IMR-90 (cell line): ENCODE measurements around the gene SRGAP2C.
"Not testable (repeated sequence)": the region's sequence is repeated elsewhere in the genome, so short reads cannot be mapped to it uniquely, and the experiment has no call there.

Experiments
- BHLHE40 ChIP-seq: fragments of 150-350 bp; IDR thresholded peaks from 2 replicates; pipeline ENCODE4 v1.6.1; 2016; ENCODE audit warnings: mild to moderate bottlenecking, low read depth, low read length
- CEBPB ChIP-seq: IDR thresholded peaks from 2 replicates; pipeline ENCODE4 v1.6.1; 2012; ENCODE audit warnings: low read depth, low read length, improper control_type of control experiment
- FOS ChIP-seq: fragments of 150-350 bp; IDR thresholded peaks from 2 replicates; pipeline ENCODE4 v1.6.1; 2016; ENCODE audit warnings: low read depth, low read length
- MAFK ChIP-seq: IDR thresholded peaks from 2 replicates; pipeline ENCODE4 v1.6.1; 2012; ENCODE audit warnings: low read depth, low read length, improper control_type of control experiment
- MAZ ChIP-seq: IDR thresholded peaks from 2 replicates; pipeline ENCODE4 v1.6.1; 2012; ENCODE audit warnings: low read depth, mild to moderate bottlenecking, low read length, improper control_type of control experiment, moderate library complexity, borderline replicate concordance
- MXI1 ChIP-seq: IDR thresholded peaks from 2 replicates; pipeline ENCODE4 v1.6.1; 2012; ENCODE audit warnings: low read depth, mild to moderate bottlenecking, low read length, moderate library complexity, borderline replicate concordance
- NFE2L2 ChIP-seq: fragments of 150-350 bp; IDR thresholded peaks from 2 replicates; pipeline ENCODE4 v1.6.1; 2016; ENCODE audit warnings: low read depth, mild to moderate bottlenecking, low read length
- POLR2A ChIP-seq: IDR thresholded peaks from 2 replicates; pipeline ENCODE4 v1.6.1; 2012; ENCODE audit warnings: mild to moderate bottlenecking, low read depth, low read length
- RAD21 ChIP-seq: IDR thresholded peaks from 2 replicates; pipeline ENCODE4 v1.6.1; 2012; ENCODE audit warnings: low read length, improper control_type of control experiment
- RCOR1 ChIP-seq: IDR thresholded peaks from 2 replicates; pipeline ENCODE4 v1.6.1; 2012; ENCODE audit warnings: mild to moderate bottlenecking, low read length, improper control_type of control experiment; ENCODE audit not compliant: insufficient replicate concordance
- RFX5 ChIP-seq: IDR thresholded peaks from 2 replicates; pipeline ENCODE4 v1.8.0; 2012; ENCODE audit warnings: low read depth, mild to moderate bottlenecking, low read length, moderate library complexity
- SMC3 ChIP-seq: fragments of 150-350 bp; IDR thresholded peaks from 2 replicates; pipeline ENCODE4 v1.6.1; 2016; ENCODE audit warnings: low read depth, mild to moderate bottlenecking, antibody characterized with exemption, low read length, moderate library complexity
- TF ChIP-seq, protein P1 (sequence below): conservative IDR thresholded peaks from 2 replicates; pipeline ENCODE4 v1.5.1; 2012; ENCODE audit warnings: mild to moderate bottlenecking, low read depth, low read length, improper control_type of control experiment
- TF ChIP-seq, protein P2 (sequence below): fragments of 150-350 bp; IDR thresholded peaks from 2 replicates; pipeline ENCODE4 v1.6.1; 2017; ENCODE audit warnings: mild to moderate bottlenecking, antibody characterized with exemption, low read length, low read depth

DNA sequence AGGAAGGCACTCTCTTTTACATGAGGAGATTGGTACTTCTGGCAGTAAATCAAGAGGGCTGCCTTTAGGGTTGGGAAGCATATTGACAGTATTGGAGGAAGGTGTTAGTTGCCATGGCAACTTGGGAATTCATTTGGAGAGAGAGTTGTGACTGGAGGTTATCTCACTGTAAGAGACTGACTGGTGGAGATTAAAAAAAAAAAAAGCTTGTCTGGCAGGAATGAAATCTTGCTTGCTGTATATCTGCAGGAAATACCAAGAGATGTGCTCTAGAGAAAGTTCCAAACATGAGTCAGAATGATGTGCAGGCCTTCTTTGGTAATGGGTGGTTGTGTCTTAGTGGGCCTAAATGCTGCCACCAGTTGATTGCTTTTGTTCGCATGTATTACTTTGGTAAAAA, 59.1 kb downstream of the SRGAP2C start:
- TF ChIP-seq, protein P1, sequence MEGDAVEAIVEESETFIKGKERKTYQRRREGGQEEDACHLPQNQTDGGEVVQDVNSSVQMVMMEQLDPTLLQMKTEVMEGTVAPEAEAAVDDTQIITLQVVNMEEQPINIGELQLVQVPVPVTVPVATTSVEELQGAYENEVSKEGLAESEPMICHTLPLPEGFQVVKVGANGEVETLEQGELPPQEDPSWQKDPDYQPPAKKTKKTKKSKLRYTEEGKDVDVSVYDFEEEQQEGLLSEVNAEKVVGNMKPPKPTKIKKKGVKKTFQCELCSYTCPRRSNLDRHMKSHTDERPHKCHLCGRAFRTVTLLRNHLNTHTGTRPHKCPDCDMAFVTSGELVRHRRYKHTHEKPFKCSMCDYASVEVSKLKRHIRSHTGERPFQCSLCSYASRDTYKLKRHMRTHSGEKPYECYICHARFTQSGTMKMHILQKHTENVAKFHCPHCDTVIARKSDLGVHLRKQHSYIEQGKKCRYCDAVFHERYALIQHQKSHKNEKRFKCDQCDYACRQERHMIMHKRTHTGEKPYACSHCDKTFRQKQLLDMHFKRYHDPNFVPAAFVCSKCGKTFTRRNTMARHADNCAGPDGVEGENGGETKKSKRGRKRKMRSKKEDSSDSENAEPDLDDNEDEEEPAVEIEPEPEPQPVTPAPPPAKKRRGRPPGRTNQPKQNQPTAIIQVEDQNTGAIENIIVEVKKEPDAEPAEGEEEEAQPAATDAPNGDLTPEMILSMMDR, result not testable (repeated sequence)
- not testable (repeated sequence) for TF ChIP-seq MAZ, POLR2A, SMC3, RCOR1, NFE2L2, RAD21, RFX5, BHLHE40, CEBPB, FOS, MAFK, MXI1
- TF ChIP-seq, protein P2, sequence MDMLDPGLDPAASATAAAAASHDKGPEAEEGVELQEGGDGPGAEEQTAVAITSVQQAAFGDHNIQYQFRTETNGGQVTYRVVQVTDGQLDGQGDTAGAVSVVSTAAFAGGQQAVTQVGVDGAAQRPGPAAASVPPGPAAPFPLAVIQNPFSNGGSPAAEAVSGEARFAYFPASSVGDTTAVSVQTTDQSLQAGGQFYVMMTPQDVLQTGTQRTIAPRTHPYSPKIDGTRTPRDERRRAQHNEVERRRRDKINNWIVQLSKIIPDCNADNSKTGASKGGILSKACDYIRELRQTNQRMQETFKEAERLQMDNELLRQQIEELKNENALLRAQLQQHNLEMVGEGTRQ, result not testable (repeated sequence)
